Activated T-cell treated with anti-CD3 and anti-CD28 coated beads, Interleukin-2, amount 50 U/mL, for 1 hour (primary cell): ENCODE results near the gene ALOXE3.

Experiments used
- DNase-seq: peaks from one replicate; pipeline ENCODE4 v3.0.0-alpha.2; 2020

Gene ALOXE3

GRCh38 chr17:8117980-8118768, at the start of gene ALOXE3:
TSS of gene ALOXE3 (minus strand) at chr17:8118514. CDS start at chr17:8117990, 524 bp downstream.
- peak; percentile 41 for DNase-seq

GRCh38 chr17:8167526-8167925, 49.2 kb upstream of the ALOXE3 start:
- DNase-seq = no peak

- no peak for DNase-seq
Observed at GRCh38 chr17:8166731-8167130, 48.4 kb upstream of the ALOXE3 start.

GRCh38 chr17:8164815-8165131, 46.5 kb upstream of the ALOXE3 start:
- no peak for DNase-seq

GRCh38 chr17:8163978-8164814, 45.9 kb upstream of the ALOXE3 start:
- DNase-seq = peak; percentile 68

GRCh38 chr17:8162997-8163977, 45.0 kb upstream of the ALOXE3 start:
- DNase-seq = no peak

GRCh38 chr17:8162233-8162996, 44.1 kb upstream of the ALOXE3 start, which contains the start of gene VAMP2:
TSS of gene VAMP2 (minus strand) at chr17:8162948. CDS start at chr17:8162879, 69 bp downstream.
- DNase-seq = peak; percentile 86

- DNase-seq = peak; percentile 41
Observed at GRCh38 chr17:8161289-8162232, 43.2 kb upstream of the ALOXE3 start.

- DNase-seq = no peak
Observed at GRCh38 chr17:8160741-8161221, 42.5 kb upstream of the ALOXE3 start.

GRCh38 chr17:8160224-8160577, 41.9 kb upstream of the ALOXE3 start:
- DNase-seq = no peak

- DNase-seq = no peak
Observed at GRCh38 chr17:8159459-8160223, 41.3 kb upstream of the ALOXE3 start.

GRCh38 chr17:8159032-8159400, 40.7 kb upstream of the ALOXE3 start:
- no peak for DNase-seq

- DNase-seq = peak; percentile 85
Observed at GRCh38 chr17:8158267-8159031, 40.1 kb upstream of the ALOXE3 start.

GRCh38 chr17:8156246-8156992, 38.1 kb upstream of the ALOXE3 start:
- DNase-seq = peak; percentile 99

- no peak for DNase-seq
Observed at GRCh38 chr17:8155996-8156245, 37.6 kb upstream of the ALOXE3 start.

GRCh38 chr17:8155231-8155995, 37.1 kb upstream of the ALOXE3 start:
- peak; percentile 34 for DNase-seq

GRCh38 chr17:8154608-8155155, 36.4 kb upstream of the ALOXE3 start:
- no peak for DNase-seq
